Sigmoid colon (tissue), 7 donors: ENCODE measurements around the gene SLC22A1. TPM values are rescaled to one million over a fixed set of nuclear protein-coding genes. Genes with fewer than 3 reads are reported as not detected.

Experiments
- DNase-seq: peaks from one replicate; pipeline ENCODE4 v3.0.0-alpha.2; 2019
- H3K27ac ChIP-seq, 4 donors: fragments of 200-600 bp; sonication (generic); one replicate each; pipeline ENCODE4 v1.5.1; 2016 to 2019; ENCODE audit warnings: mild to moderate bottlenecking in 1 of 4
- H3K27me3 ChIP-seq, 3 donors: fragments of 200-600 bp; sonication (generic); one replicate each; pipeline ENCODE4 v1.5.1; 2019; ENCODE audit warnings: mild to moderate bottlenecking in 1 of 3
- H3K36me3 ChIP-seq, 4 donors: fragments of 200-600 bp; sonication (generic); one replicate each; pipeline ENCODE4 v1.5.1; 2016 to 2019
- H3K4me1 ChIP-seq, 4 donors: fragments of 200-600 bp; sonication (generic); one replicate each; pipeline ENCODE4 v1.5.1; 2017 to 2019
- H3K4me3 ChIP-seq, 4 donors: fragments of 200-600 bp; sonication (generic); one replicate each; pipeline ENCODE4 v1.5.1; 2017 to 2019; ENCODE audit warnings: mild to moderate bottlenecking in 2 of 4, moderate library complexity in 1 of 4
- H3K9me3 ChIP-seq, 4 donors: fragments of 200-600 bp in 3 of 4; sonication (generic) in 3 of 4; one replicate each; pipeline versions ENCODE4 v1.5.1 to v1.6.1; 2013 to 2019
- EP300 ChIP-seq, 4 donors: sonication (generic); formaldehyde crosslinking; IDR thresholded peaks; one replicate each; pipeline ENCODE4 v1.6.1; 2017; ENCODE audit warnings: antibody characterized with exemption in 4 of 4
- POLR2A ChIP-seq, 2 donors: fragments of 450-650 bp; IDR thresholded peaks; one replicate each; pipeline ENCODE4 v1.6.1; 2016; ENCODE audit warnings: antibody characterized with exemption in 2 of 2, mild to moderate bottlenecking in 2 of 2, moderate library complexity in 2 of 2
- POLR2AphosphoS5 ChIP-seq, 4 donors: sonication (generic); formaldehyde crosslinking; IDR thresholded peaks; one replicate each; pipeline ENCODE4 v1.6.1; 2017; ENCODE audit warnings: antibody characterized with exemption in 4 of 4
- WGBS, 2 donors: extraction: QIAGEN DNeasy Blood & Tissue Kit; methylation state at CpG; one replicate each; pipeline ENCODE4 v1.1.7; 2013; 5-methylcytosine and 5-hydroxymethylcytosine counted together
- intact Hi-C: fragments of 100-400 bp; cut with DNase I; formaldehyde crosslinking; loops from one replicate; pipeline ENCODE4 v1.15.1; 2023
- polyA plus RNA-seq, 3 donors: library from polyadenylated mRNA; stranded (reverse); fragments of 200-250 nt; gene quantifications; one replicate each; pipeline ENCODE4 v1.2.3, GENCODE V29; 2013
- total RNA-seq, 4 donors: library from RNA; depleted of rRNA; stranded (reverse); fragments of >200 nt; gene quantifications; one replicate each; pipeline ENCODE4 v1.1.0, GENCODE V29; 2016
- TF ChIP-seq, protein P1 (sequence below), 4 experiments: fragments of 450-650 bp in 3 of 4; fragments of 200-600 bp in 1 of 4; IDR thresholded peaks; one replicate each; pipeline ENCODE4 v1.5.1; 2016 to 2019; ENCODE audit warnings: antibody characterized with exemption in 4 of 4, mild to moderate bottlenecking in 3 of 4, moderate library complexity in 2 of 4
- donor health status: healthy with polysubstance abuse.
- donor health status: Bipolar disorder and iron deficiency.
- donor health status: healthy.

SLC22A1 gene
- total and polyA plus RNA-seq, 7 donors = 0.58 to 1.9 (median 1.0) TPM; not detected in 3

DNA sequence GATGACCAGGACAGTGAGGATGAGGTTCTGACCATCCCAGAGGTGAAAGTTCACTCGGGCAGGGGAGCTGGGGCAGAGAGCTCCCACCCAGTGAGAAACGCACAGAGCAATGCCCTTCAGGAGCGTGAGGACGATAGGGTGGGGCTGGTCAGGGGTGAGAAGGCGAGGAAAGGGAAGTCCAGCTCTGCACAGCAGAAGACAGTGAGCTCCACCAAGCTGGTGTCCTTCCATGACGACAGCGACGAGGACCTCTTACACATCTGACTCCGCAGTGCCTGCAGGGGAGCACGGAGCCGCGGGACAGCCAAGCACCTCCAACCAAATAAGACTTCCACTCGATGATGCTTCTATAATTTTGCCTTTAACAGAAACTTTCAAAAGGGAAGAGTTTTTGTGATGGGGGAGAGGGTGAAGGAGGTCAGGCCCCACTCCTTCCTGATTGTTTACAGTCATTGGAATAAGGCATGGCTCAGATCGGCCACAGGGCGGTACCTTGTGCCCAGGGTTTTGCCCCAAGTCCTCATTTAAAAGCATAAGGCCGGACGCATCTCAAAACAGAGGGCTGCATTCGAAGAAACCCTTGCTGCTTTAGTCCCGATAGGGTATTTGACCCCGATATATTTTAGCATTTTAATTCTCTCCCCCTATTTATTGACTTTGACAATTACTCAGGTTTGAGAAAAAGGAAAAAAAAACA is 16.6 kb upstream of the SLC22A1 start:
- DNase-seq = no peak
- Histone ChIP-seq H3K9me3 (no peaks in the 10 kb centered on the region), H3K4me1 (no peaks in the 10 kb centered on the region), H3K27me3 (no peaks in the 10 kb centered on the region), H3K4me3 (no peak overlapping the region), H3K27ac (no peak overlapping the region), H3K36me3 (peaks cover 22 to 56% (median 37%) of the 10 kb centered on the region in 4 donors)
- TF ChIP-seq, protein P1, sequence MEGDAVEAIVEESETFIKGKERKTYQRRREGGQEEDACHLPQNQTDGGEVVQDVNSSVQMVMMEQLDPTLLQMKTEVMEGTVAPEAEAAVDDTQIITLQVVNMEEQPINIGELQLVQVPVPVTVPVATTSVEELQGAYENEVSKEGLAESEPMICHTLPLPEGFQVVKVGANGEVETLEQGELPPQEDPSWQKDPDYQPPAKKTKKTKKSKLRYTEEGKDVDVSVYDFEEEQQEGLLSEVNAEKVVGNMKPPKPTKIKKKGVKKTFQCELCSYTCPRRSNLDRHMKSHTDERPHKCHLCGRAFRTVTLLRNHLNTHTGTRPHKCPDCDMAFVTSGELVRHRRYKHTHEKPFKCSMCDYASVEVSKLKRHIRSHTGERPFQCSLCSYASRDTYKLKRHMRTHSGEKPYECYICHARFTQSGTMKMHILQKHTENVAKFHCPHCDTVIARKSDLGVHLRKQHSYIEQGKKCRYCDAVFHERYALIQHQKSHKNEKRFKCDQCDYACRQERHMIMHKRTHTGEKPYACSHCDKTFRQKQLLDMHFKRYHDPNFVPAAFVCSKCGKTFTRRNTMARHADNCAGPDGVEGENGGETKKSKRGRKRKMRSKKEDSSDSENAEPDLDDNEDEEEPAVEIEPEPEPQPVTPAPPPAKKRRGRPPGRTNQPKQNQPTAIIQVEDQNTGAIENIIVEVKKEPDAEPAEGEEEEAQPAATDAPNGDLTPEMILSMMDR (IDR thresholded peaks at IDR 0.05) = no peak
- TF ChIP-seq EP300 (IDR thresholded peaks at IDR 0.05) = no peak
- TF ChIP-seq POLR2AphosphoS5 (IDR thresholded peaks at IDR 0.05) = no peak
- TF ChIP-seq POLR2A (IDR thresholded peaks at IDR 0.05) = no peak
- intact Hi-C loops = no loop called here
- 92 to 95% methylated on average over 20 of the region's 20 CpGs for WGBS, 2 donors

DNA sequence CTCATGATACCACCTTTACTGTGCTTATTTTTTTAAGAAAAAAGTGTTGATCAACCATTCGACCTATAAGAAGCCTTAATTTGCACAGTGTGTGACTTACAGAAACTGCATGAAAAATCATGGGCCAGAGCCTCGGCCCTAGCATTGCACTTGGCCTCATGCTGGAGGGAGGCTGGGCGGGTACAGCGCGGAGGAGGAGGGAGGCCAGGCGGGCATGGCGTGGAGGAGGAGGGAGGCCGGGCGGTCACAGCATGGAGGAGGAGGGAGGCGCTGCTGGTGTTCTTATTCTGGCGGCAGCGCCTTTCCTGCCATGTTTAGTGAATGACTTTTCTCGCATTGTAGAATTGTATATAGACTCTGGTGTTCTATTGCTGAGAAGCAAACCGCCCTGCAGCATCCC is 15.6 kb upstream of the SLC22A1 start:
- H3K27ac ChIP-seq = no peak overlapping the region
- no peak for DNase-seq
- H3K27me3 ChIP-seq = no peaks in the 10 kb centered on the region
- no peak for TF ChIP-seq EP300 (IDR thresholded peaks at IDR 0.05)
- TF ChIP-seq POLR2AphosphoS5 (IDR thresholded peaks at IDR 0.05) = no peak
- no peak for TF ChIP-seq POLR2A (IDR thresholded peaks at IDR 0.05)
- TF ChIP-seq, protein P1 (IDR thresholded peaks at IDR 0.05) = no peak
- intact Hi-C loops = no loop called here
- H3K4me3 ChIP-seq = no peak overlapping the region
- peaks cover 22 to 56% (median 37%) of the 10 kb centered on the region in 4 donors for H3K36me3 ChIP-seq
- H3K4me1 ChIP-seq = no peaks in the 10 kb centered on the region
- 97% methylated on average over 14 of the region's 14 CpGs for WGBS, 2 donors
- H3K9me3 ChIP-seq = no peaks in the 10 kb centered on the region

DNA sequence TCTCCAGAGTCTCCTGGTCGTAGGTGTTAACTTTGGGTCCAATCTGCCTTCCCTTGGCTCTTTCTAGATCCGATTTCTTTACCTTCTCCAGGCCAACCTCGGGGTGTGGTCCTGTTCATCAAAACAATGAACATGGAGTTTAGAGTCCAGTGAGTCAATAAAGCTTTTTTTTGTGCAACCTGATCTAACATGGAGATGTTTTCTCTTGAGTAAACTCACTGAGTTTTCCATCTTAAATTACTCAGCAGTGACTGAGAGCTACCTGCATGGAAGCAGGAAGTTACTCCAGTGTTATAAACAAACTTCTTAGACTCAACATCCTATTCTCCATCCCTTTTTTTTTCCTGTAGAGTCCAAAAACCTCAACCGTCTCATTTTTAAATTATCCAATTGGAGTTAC is 14.9 kb upstream of the SLC22A1 start:
- no peaks in the 10 kb centered on the region for H3K9me3 ChIP-seq
- no peaks in the 10 kb centered on the region for H3K4me1 ChIP-seq
- H3K27me3 ChIP-seq = no peaks in the 10 kb centered on the region
- peaks cover 22 to 53% (median 37%) of the 10 kb centered on the region in 4 donors for H3K36me3 ChIP-seq
- TF ChIP-seq EP300 (IDR thresholded peaks at IDR 0.05) (no peak), POLR2A (IDR thresholded peaks at IDR 0.05) (no peak), POLR2AphosphoS5 (IDR thresholded peaks at IDR 0.05) (no peak)
- TF ChIP-seq, protein P1 (IDR thresholded peaks at IDR 0.05) = no peak
- no peak for DNase-seq
- no peak overlapping the region for H3K4me3 ChIP-seq
- intact Hi-C loops = no loop called here
- no peak overlapping the region for H3K27ac ChIP-seq
- 45 to 79% methylated on average over 4 of the region's 4 CpGs for WGBS, 2 donors

DNA sequence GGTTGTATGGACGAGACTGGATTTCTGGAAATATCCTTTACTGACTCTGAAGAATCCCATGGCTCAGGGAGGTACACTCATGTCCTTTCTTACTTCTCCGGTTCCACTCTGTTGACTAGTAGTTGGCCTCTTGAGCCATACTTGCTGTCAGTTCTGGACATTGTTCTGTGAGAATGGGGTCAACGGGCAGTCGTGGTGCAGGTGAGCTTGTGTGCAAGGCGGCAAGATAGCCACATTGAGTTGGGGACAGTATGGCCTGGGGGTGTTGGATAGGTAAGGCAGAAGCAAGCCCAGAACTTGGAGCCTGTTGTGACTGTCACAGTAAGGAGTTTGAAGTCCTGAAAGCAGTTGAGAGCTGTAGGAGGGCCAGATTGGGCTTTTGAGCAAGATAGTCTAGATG is 13.5 kb upstream of the SLC22A1 start:
- no peaks in the 10 kb centered on the region for H3K9me3 ChIP-seq
- WGBS, 2 donors = 97% methylated on average over 5 of the region's 5 CpGs
- no peak for TF ChIP-seq EP300 (IDR thresholded peaks at IDR 0.05)
- no peak for TF ChIP-seq POLR2A (IDR thresholded peaks at IDR 0.05)
- TF ChIP-seq, protein P1 (IDR thresholded peaks at IDR 0.05) = no peak
- DNase-seq = no peak
- H3K4me3 ChIP-seq = no peak overlapping the region
- peaks cover 22 to 39% (median 29%) of the 10 kb centered on the region in 4 donors for H3K36me3 ChIP-seq
- no peak overlapping the region for H3K27ac ChIP-seq
- H3K4me1 ChIP-seq = no peaks in the 10 kb centered on the region
- intact Hi-C loops = no loop called here
- no peaks in the 10 kb centered on the region for H3K27me3 ChIP-seq
